Measurements from ENCODE around the gene GUCY1A1. TPM values are rescaled to one million over a fixed set of nuclear protein-coding genes. Genes with fewer than 3 reads are reported as not detected.

Gene GUCY1A1
- total RNA-seq: 106 and 171 TPM in 2 replicates

GRCh38 chr4:155666344-155667221, at the start of gene GUCY1A1:
TSS of gene GUCY1A1 (plus strand) at chr4:155666848. CDS start at chr4:155696868, 30,020 bp downstream.

GRCh38 chr4:155758481-155759371, 92.1 kb downstream of the GUCY1A1 start, which contains the start of gene GUCY1B1:
TSS of gene GUCY1B1 (plus strand) at chr4:155759021. CDS start at chr4:155759141, 120 bp downstream.

Other genes with a start within 250 kb of the GUCY1A1 start
- gene GUCY1B1, start 92.2 kb downstream of the GUCY1A1 start, total RNA-seq: 5.0 and 9.0 TPM in 2 replicates
- gene ASIC5, start 199.4 kb downstream of the GUCY1A1 start, total RNA-seq: not detected in 2 replicates
- gene TDO2, start 236.8 kb downstream of the GUCY1A1 start, total RNA-seq: not detected in 2 replicates

Measured in placental epithelial cell (primary cell).